GM23338 (cell line): ENCODE measurements around the gene LRRC73.

ENCODE experiments used
- CREB1 ChIP-seq: fragments of 250-450 bp; sonication (Bioruptor Pico); IDR thresholded peaks from 2 replicates; pipeline ENCODE4 v1.5.0; 2020; ENCODE audit warnings: low read depth, mild to moderate bottlenecking, moderate library complexity
- EZH2 ChIP-seq: fragments of 200-600 bp; sonication (generic); IDR thresholded peaks from one replicate; pipeline ENCODE4 v1.8.0; 2017; ENCODE audit warnings: antibody characterized with exemption, mild to moderate bottlenecking, low read depth; ENCODE audit not compliant: unreplicated experiment
- EZH2phosphoT487 ChIP-seq: fragments of 200-600 bp; sonication (generic); IDR thresholded peaks from one replicate; pipeline ENCODE4 v1.8.1; 2018; ENCODE audit warnings: antibody characterized with exemption; ENCODE audit not compliant: unreplicated experiment
- JUNB ChIP-seq: IDR thresholded peaks from one replicate; pipeline ENCODE4 v1.6.1; 2016; ENCODE audit warnings: antibody characterized with exemption; ENCODE audit not compliant: unreplicated experiment
- NANOG ChIP-seq: IDR thresholded peaks from 2 replicates; pipeline ENCODE4 v1.6.1; 2016; ENCODE audit warnings: antibody characterized with exemption, borderline replicate concordance
- POLR2AphosphoS5 ChIP-seq: IDR thresholded peaks from 2 replicates; pipeline ENCODE4 v1.6.1; 2016; ENCODE audit warnings: antibody characterized with exemption, low read depth
- STAT1 ChIP-seq: IDR thresholded peaks from one replicate; pipeline ENCODE4 v1.6.1; 2016; ENCODE audit warnings: antibody characterized with exemption; ENCODE audit not compliant: unreplicated experiment
- ZNF114 ChIP-seq: fragments of 250-450 bp; sonication (Bioruptor Pico); IDR thresholded peaks from 2 replicates; pipeline ENCODE4 v1.5.0; 2020; ENCODE audit warnings: mild to moderate bottlenecking, moderate library complexity
- ZNF331 ChIP-seq: fragments of 250-450 bp; sonication (Bioruptor Pico); IDR thresholded peaks from 2 replicates; pipeline ENCODE4 v1.5.0; 2020; ENCODE audit warnings: low read depth, mild to moderate bottlenecking, moderate library complexity
- TF ChIP-seq, protein P1 (sequence below), 2 experiments: fragments of 200-600 bp in 1 of 2; sonication (generic) in 1 of 2; conservative IDR thresholded peaks; 2 replicates each; pipeline versions ENCODE4 v1.5.1 to v1.6.1; 2016 to 2017; ENCODE audit warnings: antibody characterized with exemption in 2 of 2, low read depth in 2 of 2, mild to moderate bottlenecking in 2 of 2, moderate library complexity in 1 of 2
- TF ChIP-seq, protein P2 (sequence below): IDR thresholded peaks from one replicate; pipeline ENCODE4 v1.6.1; 2018; ENCODE audit warnings: antibody characterized with exemption; ENCODE audit not compliant: unreplicated experiment
- TF ChIP-seq, protein P3 (sequence below): IDR thresholded peaks from 2 replicates; pipeline ENCODE4 v1.6.1; 2016; ENCODE audit warnings: antibody characterized with exemption

DNA sequence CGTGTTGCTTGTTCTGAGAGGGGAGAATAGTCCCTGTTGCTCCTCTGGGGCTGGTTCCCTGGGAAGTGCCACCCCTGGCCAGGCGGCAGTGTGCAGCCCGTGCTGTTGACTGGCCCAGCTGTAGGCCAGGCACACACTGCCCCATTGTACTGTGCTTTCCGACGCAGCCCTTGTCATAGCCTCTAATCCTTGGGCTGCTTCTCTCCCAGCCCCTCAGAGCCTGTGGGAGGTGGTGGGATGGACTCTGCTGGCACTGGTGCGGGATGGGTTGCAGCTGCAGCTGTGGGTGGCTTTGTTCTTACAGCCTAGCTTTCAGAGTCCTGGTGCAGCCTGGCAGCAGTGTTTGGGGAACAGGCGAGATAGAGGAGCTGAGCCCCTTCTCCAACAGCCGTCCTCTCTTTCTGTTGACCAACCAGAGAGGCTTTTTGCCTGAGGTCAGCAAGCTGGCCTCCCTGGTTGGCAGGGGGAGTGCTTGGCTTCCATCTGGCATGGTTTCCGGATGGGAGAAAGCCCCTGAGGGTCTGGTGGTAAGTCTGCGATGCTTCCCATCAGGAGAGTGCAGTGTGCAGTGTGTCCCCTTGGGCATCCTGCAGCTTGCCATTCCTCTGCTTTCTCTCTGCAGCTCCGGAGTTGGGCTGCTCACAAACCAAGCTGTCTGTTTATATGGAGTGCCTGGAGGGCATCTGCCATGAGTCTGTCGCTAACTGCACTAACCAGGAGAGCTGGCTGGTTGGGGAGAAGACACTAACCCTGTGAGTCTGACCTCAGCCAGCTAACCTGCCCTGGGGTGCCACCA is 20.7 kb downstream of the LRRC73 start:
- TF ChIP-seq, protein P1, sequence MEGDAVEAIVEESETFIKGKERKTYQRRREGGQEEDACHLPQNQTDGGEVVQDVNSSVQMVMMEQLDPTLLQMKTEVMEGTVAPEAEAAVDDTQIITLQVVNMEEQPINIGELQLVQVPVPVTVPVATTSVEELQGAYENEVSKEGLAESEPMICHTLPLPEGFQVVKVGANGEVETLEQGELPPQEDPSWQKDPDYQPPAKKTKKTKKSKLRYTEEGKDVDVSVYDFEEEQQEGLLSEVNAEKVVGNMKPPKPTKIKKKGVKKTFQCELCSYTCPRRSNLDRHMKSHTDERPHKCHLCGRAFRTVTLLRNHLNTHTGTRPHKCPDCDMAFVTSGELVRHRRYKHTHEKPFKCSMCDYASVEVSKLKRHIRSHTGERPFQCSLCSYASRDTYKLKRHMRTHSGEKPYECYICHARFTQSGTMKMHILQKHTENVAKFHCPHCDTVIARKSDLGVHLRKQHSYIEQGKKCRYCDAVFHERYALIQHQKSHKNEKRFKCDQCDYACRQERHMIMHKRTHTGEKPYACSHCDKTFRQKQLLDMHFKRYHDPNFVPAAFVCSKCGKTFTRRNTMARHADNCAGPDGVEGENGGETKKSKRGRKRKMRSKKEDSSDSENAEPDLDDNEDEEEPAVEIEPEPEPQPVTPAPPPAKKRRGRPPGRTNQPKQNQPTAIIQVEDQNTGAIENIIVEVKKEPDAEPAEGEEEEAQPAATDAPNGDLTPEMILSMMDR (conservative IDR thresholded peaks at IDR 0.05; ENCODE audit: low read depth in 2 of 2), result no peak
- TF ChIP-seq EZH2, result no peak
- no peak for TF ChIP-seq CREB1 (CRISPR knock-in tag)
- TF ChIP-seq EZH2phosphoT487, result no peak
- TF ChIP-seq POLR2AphosphoS5, result no peak
- TF ChIP-seq, protein P2, sequence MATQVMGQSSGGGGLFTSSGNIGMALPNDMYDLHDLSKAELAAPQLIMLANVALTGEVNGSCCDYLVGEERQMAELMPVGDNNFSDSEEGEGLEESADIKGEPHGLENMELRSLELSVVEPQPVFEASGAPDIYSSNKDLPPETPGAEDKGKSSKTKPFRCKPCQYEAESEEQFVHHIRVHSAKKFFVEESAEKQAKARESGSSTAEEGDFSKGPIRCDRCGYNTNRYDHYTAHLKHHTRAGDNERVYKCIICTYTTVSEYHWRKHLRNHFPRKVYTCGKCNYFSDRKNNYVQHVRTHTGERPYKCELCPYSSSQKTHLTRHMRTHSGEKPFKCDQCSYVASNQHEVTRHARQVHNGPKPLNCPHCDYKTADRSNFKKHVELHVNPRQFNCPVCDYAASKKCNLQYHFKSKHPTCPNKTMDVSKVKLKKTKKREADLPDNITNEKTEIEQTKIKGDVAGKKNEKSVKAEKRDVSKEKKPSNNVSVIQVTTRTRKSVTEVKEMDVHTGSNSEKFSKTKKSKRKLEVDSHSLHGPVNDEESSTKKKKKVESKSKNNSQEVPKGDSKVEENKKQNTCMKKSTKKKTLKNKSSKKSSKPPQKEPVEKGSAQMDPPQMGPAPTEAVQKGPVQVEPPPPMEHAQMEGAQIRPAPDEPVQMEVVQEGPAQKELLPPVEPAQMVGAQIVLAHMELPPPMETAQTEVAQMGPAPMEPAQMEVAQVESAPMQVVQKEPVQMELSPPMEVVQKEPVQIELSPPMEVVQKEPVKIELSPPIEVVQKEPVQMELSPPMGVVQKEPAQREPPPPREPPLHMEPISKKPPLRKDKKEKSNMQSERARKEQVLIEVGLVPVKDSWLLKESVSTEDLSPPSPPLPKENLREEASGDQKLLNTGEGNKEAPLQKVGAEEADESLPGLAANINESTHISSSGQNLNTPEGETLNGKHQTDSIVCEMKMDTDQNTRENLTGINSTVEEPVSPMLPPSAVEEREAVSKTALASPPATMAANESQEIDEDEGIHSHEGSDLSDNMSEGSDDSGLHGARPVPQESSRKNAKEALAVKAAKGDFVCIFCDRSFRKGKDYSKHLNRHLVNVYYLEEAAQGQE, result no peak
- no peak for TF ChIP-seq JUNB
- no peak for TF ChIP-seq STAT1
- TF ChIP-seq, protein P3, sequence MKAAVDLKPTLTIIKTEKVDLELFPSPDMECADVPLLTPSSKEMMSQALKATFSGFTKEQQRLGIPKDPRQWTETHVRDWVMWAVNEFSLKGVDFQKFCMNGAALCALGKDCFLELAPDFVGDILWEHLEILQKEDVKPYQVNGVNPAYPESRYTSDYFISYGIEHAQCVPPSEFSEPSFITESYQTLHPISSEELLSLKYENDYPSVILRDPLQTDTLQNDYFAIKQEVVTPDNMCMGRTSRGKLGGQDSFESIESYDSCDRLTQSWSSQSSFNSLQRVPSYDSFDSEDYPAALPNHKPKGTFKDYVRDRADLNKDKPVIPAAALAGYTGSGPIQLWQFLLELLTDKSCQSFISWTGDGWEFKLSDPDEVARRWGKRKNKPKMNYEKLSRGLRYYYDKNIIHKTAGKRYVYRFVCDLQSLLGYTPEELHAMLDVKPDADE, result no peak
- no peak for TF ChIP-seq ZNF331 (CRISPR knock-in tag)
- TF ChIP-seq ZNF114 (CRISPR knock-in tag), result no peak
- TF ChIP-seq NANOG, result no peak
